Hematopoietic multipotent progenitor cell treated with erythropoietin and hydrocortisone succinate and interleukin-3 and kit ligand, for 15 days (in vitro differentiated cells): ENCODE results near the gene RFNG.

Experiments used
- DNase-seq: peaks from one replicate; pipeline ENCODE4 v3.0.0-alpha.2; 2015; ENCODE audit warnings: low spot score

RFNG gene

DNA sequence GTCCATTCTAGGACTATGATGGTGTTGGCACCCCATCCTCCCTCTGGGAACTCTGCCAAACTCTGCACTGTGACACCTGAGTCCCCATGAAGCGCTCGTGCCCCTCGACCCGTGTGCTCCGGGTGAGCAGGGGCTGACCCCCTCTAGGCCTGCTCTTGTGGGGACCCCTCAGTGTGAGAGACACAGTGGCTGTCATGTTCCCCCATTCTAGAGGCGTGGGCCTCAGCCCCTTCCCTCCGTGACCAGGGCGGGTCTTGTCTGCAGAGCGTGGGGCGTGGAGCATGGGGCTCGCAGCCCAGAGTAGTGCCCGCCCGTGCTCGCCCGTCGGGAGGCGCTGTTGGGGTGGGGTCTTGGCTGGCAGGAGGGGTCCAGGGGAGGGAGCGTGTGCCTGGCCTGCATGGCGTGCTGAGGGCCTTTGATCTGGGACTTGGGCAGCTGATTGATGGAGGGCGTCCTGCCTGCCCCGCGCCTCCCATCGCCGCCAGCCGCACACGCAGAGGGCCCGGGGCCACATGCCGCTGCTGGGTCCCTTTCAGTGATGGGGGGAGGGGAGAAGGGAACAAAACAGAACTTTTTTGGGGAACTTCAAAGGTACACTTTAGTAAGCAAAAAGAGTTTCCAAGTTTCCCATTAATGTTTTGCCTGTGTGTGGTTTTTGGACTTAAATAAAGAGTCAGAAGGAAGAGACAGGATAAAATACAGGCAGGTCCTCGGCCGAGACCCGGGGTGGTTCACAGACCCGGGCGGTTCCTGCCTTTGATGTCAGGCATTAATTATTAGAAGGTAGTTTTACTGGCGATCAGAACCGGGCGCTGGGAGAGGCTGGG is 51.4 kb downstream of the RFNG start:
- no peak for DNase-seq

DNA sequence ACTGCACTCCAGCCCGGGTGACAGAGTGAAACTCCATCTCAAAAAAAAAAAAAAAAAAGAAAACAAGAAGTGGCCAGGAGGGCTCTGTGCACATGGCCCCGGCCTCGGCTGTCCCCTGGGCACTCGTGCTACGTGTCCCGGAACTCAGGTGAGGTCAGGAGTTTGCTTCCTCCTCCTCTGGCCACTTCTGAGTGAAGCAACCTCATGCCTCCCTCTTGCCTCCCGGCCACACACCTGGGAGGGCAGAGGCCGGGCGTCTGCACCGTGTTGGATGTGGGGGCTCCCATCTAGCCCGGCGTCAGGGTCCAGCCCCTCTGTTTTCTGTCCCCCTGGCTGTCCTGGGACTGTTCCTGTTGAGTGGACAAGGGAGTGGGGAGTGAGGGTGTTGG is 52.0 kb downstream of the RFNG start:
- DNase-seq = no peak

GRCh38 chr17:81998691-81999438 is 52.7 kb downstream of the RFNG start:
- DNase-seq = no peak

DNA sequence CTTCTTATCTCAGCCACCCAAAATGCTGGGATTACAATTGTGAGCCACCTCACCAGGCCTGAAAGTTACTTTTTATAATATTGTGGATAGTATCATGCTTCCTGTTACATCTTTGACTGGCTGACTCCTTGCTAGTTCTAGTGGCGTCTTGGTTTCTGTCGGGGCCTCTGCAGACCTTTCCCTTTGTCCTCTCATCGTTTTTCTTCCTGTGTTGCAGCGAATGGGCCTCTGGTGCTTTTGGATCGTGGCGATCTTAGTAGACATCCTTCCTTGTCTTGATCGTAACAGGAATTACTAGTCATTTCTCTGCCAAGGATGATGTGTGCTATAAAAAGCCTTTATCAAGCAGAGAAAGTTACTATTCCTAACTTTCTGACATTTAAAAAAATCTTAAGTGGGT is 53.4 kb downstream of the RFNG start:
- DNase-seq = no peak
